SW480 (cell line): ENCODE data around the gene NAA80.
"Not testable (repeated sequence)": the region's sequence is repeated elsewhere in the genome, so short reads cannot be mapped to it uniquely, and the experiment has no call there.

Source experiments
- DNase-seq: peaks from one replicate; pipeline ENCODE4 v3.0.0-alpha.2; 2016; ENCODE audit warnings: low spot score

The NAA80 gene

DNA sequence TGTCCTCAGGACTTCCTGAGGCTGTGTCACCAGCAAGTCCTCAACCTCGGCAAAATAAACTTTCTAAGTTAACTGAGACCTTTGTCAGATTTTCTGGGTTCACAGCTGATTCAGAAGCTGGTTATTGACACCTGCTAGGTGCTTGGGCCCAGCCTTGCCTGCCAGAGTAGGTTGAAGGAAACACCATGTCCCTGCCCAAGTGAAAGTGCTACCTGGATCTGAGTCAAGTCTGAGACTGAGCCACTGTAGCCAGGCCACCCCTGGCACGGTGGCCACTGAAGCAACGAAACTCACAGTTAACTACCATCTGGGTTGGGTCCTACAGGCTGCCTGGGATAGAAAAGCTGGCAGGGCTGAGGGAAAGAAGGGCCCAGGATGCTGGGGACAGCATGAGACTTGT lies 15.1 kb upstream of the NAA80 start:
- DNase-seq = no peak

GRCh38 chr3:50312041-50312440 lies 12.8 kb upstream of the NAA80 start:
- DNase-seq = not testable (repeated sequence)

GRCh38 chr3:50304601-50305000 lies 5.4 kb upstream of the NAA80 start:
- no peak for DNase-seq

DNA sequence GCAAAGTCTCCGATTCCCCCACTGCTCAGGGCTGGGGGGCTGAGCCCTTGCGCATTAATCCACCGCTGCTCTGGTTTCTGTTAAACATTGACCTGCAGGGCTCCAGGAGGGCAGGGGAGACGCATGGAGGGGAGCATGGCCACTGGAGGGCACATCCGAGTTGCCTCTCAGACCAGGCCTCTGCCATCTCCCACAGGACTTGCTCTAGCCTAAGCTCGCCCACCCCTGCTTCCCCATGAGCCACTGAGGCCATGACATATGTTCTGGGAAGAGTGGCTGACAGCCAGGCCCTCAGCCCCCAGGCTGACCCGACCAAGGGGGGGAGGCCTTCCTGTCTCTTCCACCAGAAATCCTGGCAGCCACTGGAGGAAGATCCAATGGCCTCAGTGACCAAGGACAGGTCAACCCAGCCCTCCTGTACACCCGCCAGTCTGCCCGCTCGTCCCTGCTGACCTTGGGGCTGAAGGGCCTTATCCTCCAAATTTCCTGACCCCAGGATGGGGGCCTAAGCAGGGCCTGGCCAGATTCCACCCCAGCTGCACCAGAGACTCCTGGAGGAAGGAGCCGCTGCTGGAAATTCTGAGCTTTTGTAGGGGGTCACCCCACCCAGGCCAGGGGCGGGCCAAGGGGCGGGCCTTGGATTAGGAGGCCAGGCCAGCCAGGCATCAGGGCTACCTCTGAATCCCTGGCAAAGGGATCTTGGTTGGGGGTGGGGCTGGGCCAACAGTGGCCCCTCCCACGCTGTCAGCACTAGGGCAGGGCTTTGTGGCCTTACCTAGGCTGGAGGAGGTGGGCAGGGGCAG lies 4.0 kb upstream of the NAA80 start, which contains the start of gene HYAL1:
Gene HYAL1, minus strand, starts transcription at position 562 of the 803 bp plus-strand sequence. CDS start 618 bp downstream, outside the sequence.
- peak; percentile 60 for DNase-seq

DNA sequence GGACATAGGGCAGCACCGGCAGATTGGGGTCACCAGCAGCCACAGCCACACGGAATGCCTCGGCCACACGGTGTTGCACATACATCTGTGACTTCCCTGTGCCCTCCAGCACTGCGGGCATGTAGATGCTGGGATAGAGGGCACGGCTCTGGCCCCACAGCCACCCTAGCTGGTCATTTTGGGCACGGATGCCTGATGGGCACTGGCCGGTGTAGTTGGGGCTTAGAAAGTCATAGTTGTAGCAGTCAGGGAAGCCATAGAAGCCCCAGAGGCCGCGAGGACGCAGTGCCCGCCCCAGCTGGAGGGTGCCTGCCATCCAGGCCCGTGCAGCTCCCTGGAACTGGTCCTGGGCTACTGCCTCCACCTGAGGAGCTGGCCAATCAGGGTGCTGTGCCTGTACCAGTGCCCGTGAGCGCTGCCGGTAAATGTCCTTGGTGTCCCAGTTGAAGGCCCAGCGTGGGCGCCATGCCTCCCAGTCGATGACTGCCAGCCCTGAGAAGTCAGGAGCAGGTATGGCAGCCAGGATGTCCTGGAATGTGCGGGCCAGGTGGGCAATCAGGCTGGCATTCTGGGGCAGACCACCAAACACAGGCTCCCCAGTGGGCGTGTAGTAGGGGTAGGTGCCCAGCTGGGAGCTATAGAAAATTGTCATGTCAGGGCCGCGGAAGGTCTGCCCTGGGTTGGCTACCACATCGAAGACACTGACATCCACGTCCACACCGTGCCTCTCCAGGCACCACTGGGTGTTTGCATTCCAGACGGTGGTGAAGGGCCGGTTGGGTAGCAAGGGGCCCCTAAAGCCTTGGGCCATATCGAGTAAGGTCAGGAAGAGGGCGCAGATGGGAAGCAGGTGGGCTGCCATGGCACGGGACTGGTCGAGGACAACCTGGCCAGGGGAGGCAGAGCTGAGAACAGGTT lies 3.1 kb upstream of the NAA80 start:
- DNase-seq = no peak

DNA sequence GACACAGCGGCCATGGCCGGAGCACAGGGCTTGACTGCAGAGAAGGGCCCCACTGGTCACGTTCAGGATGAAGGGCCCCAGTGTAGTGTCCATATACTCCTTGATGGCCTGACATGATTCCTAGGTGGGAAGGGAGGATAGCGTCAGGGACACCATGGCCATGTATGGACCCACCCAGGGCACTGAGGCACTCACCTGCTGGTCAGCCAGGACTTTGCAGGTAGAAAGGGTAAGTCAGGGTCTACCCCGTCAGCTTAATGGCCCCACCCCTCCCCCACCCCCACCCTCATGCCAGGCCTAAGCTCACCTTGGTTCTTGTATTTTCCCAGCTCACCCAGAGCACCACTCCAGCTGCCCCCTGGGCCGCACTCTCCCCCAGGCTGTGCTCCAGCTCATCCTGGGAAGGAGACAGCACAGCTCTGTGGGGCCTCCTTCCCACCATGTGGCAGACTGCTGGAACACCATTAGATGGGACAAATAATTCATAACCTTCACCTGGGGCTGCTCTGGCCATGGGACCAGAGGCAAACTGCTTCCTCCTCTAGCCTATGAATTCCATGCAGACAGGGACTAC lies 1.6 kb upstream of the NAA80 start:
- no peak for DNase-seq

GRCh38 chr3:50299929-50300680 lies 900 bp upstream of the NAA80 start:
- DNase-seq = no peak

GRCh38 chr3:50299638-50299928 lies 378 bp upstream of the NAA80 start:
- no peak for DNase-seq

DNA sequence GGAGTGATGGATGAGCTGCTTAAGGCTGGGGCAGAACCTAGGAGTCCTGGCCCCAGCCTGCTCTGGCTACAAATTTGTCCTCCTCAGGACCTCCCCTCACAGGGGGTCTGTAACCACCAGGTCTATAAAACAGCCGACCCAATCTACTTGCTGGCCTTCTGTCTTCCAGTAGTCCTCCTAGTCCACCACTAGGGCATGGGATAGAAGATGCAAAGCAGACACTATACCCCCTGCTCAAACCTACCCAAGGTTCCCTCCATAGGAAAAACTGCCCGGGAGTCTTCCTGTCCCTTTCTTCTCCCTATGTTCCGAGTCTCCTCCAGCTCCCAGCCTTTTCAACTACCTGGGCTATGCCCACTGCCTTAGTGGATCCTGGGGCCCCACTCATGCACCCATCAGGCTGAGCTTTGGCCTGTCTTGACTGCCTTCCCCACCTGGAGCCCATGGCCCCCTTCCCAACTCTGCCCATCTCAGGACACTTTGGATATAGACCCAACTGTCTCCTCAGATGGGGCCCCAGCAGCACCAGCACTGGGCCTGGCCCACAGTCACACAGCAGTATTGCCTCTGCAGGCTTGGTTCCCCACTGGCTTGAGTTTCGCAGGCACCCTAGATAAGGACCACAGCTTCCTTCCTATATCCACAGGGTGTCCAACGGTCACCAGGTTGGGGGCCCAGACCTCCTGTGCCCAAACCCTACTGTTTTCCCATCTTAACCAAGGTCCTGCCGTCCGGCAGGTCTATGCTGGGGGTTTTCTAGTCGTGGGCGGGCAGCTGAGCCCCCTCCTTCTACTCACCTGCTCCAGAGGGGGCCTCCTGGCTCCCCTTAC lies 1.1 kb downstream of the NAA80 start:
- DNase-seq = no peak

- no peak for DNase-seq
These were observed 1.8 kb downstream of the NAA80 start for GRCh38 chr3:50297384-50297775.

DNA sequence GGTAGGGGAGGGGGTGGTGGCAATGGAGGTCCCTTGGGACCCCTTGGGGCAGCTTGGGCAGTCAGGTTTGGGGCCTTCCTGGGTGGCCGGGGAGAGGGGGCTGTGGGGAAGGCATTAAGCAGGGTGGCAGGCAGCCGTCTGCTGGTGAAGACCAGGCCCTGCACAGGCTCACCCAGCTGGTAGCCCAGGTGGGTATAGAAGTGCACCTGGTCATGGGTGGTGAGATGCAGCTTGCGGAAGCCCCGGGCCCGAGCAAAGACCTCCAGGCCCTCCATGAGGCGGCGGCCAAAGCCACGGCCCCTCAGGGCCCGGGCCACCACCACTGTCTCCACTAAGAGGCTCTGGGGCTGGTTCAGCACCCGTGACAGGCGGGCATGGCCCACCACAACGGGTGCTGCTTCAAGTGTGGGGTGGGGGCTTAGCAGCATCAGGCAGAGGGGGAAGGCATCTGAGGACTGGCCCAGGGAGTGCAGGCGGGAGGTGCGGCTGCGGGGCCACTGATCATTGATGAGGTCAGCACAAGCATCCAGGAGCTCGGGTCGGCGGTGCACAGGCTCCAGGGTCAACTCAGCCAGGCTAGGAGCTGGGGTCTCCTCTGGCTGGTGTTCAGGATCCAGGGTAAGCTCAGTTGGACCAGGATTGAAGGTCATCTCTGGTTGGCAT lies 2.4 kb downstream of the NAA80 start:
- no peak for DNase-seq

DNA sequence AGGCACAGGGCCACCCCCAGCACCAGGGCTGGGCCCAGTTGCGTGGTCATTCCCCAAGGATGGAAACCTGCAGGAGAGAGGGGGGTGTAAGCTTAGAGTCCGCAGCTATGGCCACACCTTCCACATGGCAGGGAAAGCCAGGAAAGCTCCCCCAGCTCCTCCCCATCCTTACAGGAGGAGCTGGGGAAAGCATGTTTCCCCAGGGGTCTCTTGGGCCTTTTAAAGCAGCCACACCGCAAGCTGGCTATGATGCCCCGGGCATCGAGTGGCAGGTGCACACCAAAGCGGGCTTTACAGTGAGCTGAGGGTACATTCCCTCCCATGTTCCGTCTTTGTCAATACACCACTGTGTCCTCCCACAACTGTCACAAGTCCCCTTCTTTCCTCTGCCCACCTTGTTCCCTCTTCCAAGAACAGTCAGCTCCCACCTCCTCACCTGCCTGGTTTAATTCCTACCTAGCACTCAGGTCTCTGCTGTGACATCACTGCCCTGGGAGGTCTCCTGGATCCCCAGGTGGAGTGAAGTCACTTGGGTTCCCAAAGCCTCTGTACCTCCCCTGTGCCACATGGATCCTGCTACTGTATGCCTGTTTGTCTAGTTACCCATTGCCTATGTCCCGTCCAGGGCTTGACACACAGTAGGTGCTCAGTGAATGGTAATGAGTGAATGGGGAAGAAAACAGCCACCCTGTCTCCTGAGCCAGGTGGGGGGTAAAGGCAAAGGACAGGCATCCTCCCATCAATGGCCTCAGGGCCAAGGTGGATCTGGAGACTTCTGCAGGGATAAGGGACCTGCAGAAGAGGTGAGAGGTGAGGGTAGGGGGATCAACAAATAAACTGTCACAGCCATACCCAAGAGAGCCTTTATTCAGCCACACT lies 3.4 kb downstream of the NAA80 start:
- DNase-seq = no peak

DNA sequence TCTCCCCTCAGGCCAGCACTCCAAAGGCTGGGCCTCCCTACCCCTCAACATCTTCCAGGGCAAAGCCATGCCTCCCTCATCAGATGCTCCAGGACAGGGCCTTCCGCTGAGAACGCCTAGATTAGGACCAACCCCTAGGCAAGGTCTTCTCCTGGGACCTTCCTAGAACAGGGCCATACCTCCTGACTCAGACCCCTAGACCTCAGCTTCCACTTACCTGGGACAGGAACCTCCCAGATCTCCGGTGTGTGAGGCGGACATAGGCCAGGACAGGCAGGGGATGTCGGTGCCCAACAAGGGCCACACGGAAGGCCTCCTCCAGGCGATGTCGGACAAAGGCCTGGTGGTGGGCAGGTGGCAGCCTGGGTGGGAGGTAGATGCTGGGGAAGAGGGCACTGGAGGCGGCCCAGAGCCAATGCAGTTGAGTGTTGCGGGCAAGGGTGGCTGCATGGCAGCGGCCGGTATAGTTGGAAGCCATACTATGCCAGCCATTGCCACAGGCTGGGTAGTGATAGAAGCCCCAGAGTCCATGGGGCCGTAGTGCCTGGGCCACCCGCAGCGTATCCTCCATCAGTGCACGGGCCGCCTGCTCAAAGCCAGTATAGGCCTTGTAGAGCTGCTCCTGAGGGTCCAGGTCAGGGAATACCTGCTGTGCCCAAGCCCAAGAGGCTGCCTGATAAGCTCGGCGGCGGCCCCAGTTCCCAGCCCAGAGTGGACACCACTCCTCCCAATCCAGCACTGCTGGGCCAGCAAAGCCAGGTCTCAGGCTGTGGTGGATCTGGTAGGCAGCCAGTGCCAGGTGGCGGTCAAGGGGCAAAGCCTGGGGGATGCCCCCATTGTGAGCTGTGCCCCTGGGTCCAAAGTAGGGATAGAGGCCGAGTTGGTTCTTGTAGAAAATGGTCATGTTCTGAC lies 4.5 kb downstream of the NAA80 start:
- no peak for DNase-seq

GRCh38 chr3:50294089-50294488 lies 5.1 kb downstream of the NAA80 start:
- DNase-seq = no peak

DNA sequence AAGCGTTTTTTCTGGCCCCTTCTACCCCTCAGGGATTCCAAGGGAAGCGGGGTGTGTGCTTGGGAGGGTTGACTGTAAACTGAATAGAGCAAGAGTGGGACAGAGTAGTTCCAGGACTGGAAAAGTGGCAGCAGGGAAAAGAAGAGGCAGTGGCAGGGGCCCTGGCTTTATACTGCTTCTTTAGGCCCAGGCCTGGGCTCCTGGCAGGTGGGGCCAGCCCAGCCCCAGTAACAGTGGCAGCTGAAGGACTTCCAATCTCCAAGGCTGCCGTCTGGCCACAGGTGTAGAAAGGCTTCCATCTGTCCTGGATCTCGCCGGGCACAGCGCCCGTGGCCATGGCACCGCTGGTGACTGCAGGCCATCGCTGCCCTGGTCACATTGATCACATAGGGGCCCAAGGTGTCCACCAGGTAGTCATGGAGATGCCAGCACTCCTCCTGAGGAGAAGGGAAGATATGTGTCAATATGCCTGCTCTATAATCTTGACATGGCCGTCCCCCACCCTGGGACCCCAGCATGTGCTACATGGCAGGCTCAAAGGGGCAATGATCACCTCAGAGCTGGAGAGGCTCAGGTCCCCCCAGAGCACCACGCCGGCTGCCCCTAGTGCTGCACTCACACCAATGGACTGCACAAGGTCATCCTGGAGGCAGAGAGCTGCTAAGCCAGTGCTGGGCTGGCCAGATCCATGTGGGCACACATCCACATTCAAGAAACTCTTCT lies 6.0 kb downstream of the NAA80 start:
- no peak for DNase-seq

DNA sequence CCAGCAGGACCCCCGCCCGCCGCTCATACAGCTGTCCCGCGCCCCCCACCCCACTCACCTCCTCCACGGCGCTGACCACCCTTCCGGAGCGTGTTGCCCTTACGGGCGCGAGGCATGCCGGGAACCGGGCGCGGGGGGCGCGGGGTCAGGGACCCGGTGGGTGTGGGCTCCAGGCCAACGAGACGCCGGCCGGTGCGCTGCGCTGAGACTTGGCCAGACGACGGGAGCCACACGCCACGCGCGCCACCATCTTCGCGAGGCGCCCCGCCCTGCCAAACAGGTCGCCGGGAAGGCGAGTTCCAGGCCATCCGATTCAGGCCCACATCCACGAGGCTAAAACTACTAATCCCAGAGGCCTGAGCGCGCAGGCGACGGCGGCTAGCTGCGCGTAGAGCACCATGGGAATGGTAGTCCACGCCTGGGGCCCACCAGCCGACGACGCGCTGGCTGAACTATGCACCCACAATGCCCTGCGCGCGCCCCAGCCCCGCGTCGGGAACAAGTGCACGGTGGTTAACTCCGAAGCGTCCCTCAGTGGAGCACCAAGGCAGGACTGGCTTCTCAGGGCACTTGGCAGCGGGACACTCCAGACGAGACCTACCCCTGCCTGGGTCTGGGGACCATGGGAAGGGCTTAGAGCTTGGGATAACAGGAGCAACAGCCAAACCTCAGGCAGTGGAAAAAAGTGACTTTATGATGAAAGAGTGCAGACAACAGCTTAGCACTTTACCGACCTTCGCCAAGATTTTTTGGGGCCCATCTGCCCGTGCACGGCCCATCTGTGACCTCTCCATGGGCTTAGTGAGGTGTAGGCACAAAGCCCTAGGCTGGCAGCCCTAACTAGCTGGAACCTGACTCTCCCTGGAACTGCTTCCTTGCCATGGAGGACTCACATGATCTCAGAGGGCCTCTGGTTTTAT lies 6.8 kb downstream of the NAA80 start, which contains the start of gene IFRD2:
Gene IFRD2, minus strand, starts transcription at position 271 of the 920 bp plus-strand sequence. Its CDS starts 155 bp downstream, at position 116.
- DNase-seq = peak; percentile 98
